Activated CD8-positive, alpha-beta T cell treated with anti-CD3 and anti-CD28 coated beads, Interleukin-2, amount 10 ng/mL, durations not matched to agents 7 days and 5 days (primary cell): ENCODE measurements around the gene IGFLR1. TPM values are rescaled to one million over a fixed set of nuclear protein-coding genes. Genes with fewer than 3 reads are reported as not detected.

Experiments
- ATAC-seq: fragments of 150-1000 bp; cut with Tn5 transposase; one replicate; pipeline ENCODE4 v1.10.0; 2021; ENCODE audit warnings: moderate library complexity
- CTCF ChIA-PET: fragments of 350-600 bp; sonication (Branson Sonifier 250); formaldehyde crosslinking; loops from one replicate; lab custom pipeline; 2021; ENCODE audit warnings: antibody characterized with exemption; lab: Charles Lee
- POLR2A ChIA-PET: fragments of 350-600 bp; sonication (Branson Sonifier 250); formaldehyde crosslinking; loops from one replicate; lab custom pipeline; 2021; ENCODE audit warnings: antibody characterized with exemption; lab: Charles Lee
- DNase-seq: peaks from one replicate; pipeline ENCODE4 v3.0.0-alpha.2; 2020
- H3K27ac Mint-ChIP-seq: one replicate; pipeline ENCODE4 v1.8.0; 2021; ENCODE audit warnings: mild to moderate bottlenecking, mixed read lengths
- H3K27me3 Mint-ChIP-seq: one replicate; pipeline ENCODE4 v1.8.0; 2021; ENCODE audit warnings: low read depth, mixed read lengths
- H3K36me3 Mint-ChIP-seq: one replicate; pipeline ENCODE4 v1.8.0; 2021; ENCODE audit warnings: low read depth, mixed read lengths
- H3K4me1 Mint-ChIP-seq: one replicate; pipeline ENCODE4 v1.8.0; 2021; ENCODE audit warnings: low read depth, mixed read lengths
- H3K4me3 Mint-ChIP-seq: one replicate; pipeline ENCODE4 v1.8.0; 2021; ENCODE audit warnings: mild to moderate bottlenecking, mixed read lengths
- H3K9me3 Mint-ChIP-seq: one replicate; pipeline ENCODE4 v1.8.0; 2022; ENCODE audit warnings: mixed read lengths; ENCODE audit not compliant: insufficient read depth
- total RNA-seq, 2 experiments: library from RNA; stranded (reverse); gene quantifications; one replicate each; pipeline ENCODE4 v1.2.3, GENCODE V29; 2021

IGFLR1 gene
- total RNA-seq, 2 experiments from 2014 or later: 29.9 to 37.1 TPM

DNA sequence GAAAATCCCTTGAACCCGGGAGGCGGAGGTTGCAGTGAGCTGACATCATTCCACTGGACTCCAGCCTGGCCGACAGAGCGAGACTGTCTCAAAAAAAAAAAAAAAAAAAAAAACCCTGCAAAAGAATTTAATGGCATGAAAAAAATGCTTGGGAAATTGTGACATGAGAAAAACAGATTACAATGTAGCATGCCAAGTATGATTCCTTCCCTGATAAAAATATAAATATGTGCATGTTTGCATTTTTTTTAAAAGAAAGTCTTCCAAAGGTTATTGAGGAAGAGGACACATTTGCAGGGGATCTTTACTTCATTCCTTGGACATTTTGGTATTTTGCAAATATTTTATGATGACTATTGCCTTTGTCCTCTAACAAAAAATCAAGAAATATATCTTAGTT is 52.4 kb downstream of the IGFLR1 start:
- CTCF ChIA-PET: interaction anchor here (3.8 kb wide), 1 partner anchor 23 kb away, joined by 30 read pairs; no protein-coding TSS in a partner anchor
- DNase-seq: no peak
- no peaks in the 10 kb centered on the region for H3K36me3 Mint-ChIP-seq
- peaks cover 11% of the 10 kb centered on the region for H3K4me1 Mint-ChIP-seq
- H3K27ac Mint-ChIP-seq: no peak overlapping the region
- no peak for ATAC-seq
- H3K4me3 Mint-ChIP-seq: no peak overlapping the region
- H3K9me3 Mint-ChIP-seq: no peaks in the 10 kb centered on the region
- POLR2A ChIA-PET: no interaction called here
- H3K27me3 Mint-ChIP-seq: no peaks in the 10 kb centered on the region

Other genes starting within 250 kb of the IGFLR1 start
- not detected for gene DMKN, start 228.8 kb downstream of the IGFLR1 start, total RNA-seq
- not detected for gene SBSN, start 214.1 kb downstream of the IGFLR1 start, total RNA-seq
- not detected for gene GAPDHS, start 209.0 kb downstream of the IGFLR1 start, total RNA-seq
- gene TMEM147, start 196.8 kb downstream of the IGFLR1 start, total RNA-seq: 10 to 100 TPM; 53.3 to 54.1 TPM
- not detected for gene ATP4A, start 178.8 kb downstream of the IGFLR1 start, total RNA-seq
- gene PMIS2, start 156.3 kb downstream of the IGFLR1 start, total RNA-seq: not detected
- gene HAUS5, start 129.7 kb downstream of the IGFLR1 start, total RNA-seq: 10 to 100 TPM; 53.3 to 62.3 TPM
- 100 to 1,000 TPM; 118 to 119 TPM for gene RBM42, start 113.4 kb downstream of the IGFLR1 start, total RNA-seq
- gene ETV2, start 100.7 kb downstream of the IGFLR1 start, total RNA-seq: 1 to 10 TPM in 1 of 2 experiments, under 1 TPM in 1; 0.68 to 1.6 TPM
- 100 to 1,000 TPM; 471 to 518 TPM for gene COX6B1, start 94.1 kb downstream of the IGFLR1 start, total RNA-seq
- under 1 TPM; 0.63 to 0.82 TPM for gene UPK1A, start 75.9 kb downstream of the IGFLR1 start, total RNA-seq
- 10 to 100 TPM; 37.4 to 41.4 TPM for gene ZBTB32, start 37.9 kb downstream of the IGFLR1 start, total RNA-seq
- gene KMT2B, start 24.4 kb downstream of the IGFLR1 start, total RNA-seq: 10 to 100 TPM; 58.0 to 64.3 TPM
- 10 to 100 TPM; 23.3 to 24.0 TPM for gene U2AF1L4, start 3.0 kb upstream of the IGFLR1 start, total RNA-seq
- gene PSENEN, start 3.2 kb upstream of the IGFLR1 start, total RNA-seq: 10 to 100 TPM; 44.1 to 48.2 TPM
- gene LIN37, start 6.1 kb upstream of the IGFLR1 start, total RNA-seq: 10 to 100 TPM; 10.5 to 12.4 TPM
- gene HSPB6, start 14.6 kb upstream of the IGFLR1 start, total RNA-seq: under 1 TPM in 1 of 2 experiments, not detected in 1; 0.65 TPM
- gene PROSER3, start 15.7 kb upstream of the IGFLR1 start, total RNA-seq: 10 to 100 TPM; 48.0 to 54.6 TPM
- gene ARHGAP33, start 33.1 kb upstream of the IGFLR1 start, total RNA-seq: 10 to 100 TPM; 66.6 to 71.0 TPM
- not detected for gene PRODH2, start 70.4 kb upstream of the IGFLR1 start, total RNA-seq
- not detected for gene NPHS1, start 110.1 kb upstream of the IGFLR1 start, total RNA-seq
- 1 to 10 TPM; 1.9 to 2.2 TPM for gene KIRREL2, start 114.5 kb upstream of the IGFLR1 start, total RNA-seq
- 1 to 10 TPM in 1 of 2 experiments, under 1 TPM in 1; 0.87 to 1.4 TPM for gene APLP1, start 126.1 kb upstream of the IGFLR1 start, total RNA-seq
- 10 to 100 TPM; 39.0 to 40.7 TPM for gene NFKBID, start 158.1 kb upstream of the IGFLR1 start, total RNA-seq
- gene HCST, start 160.1 kb upstream of the IGFLR1 start, total RNA-seq: 100 to 1,000 TPM; 196 to 216 TPM
- gene TYROBP, start 165.8 kb upstream of the IGFLR1 start, total RNA-seq: under 1 TPM; 0.52 to 0.71 TPM
- 10 to 100 TPM in 1 of 2 experiments, 1 to 10 TPM in 1; 9.8 to 10.3 TPM for gene LRFN3, start 193.9 kb upstream of the IGFLR1 start, total RNA-seq